Nephron (organoid): ENCODE results near the gene WASL.
"Not testable (repeated sequence)": the region's sequence is repeated elsewhere in the genome, so short reads cannot be mapped to it uniquely, and the experiment has no call there.

Experiments used
- H3K27ac Mint-ChIP-seq, 3 experiments: 2 replicates each; pipeline ENCODE4 v1.8.0; 2020; ENCODE audit warnings: mixed read lengths in 3 of 3, mild to moderate bottlenecking in 2 of 3, moderate library complexity in 1 of 3
- H3K27me3 Mint-ChIP-seq: 2 replicates; pipeline ENCODE4 v1.8.0; 2021; ENCODE audit warnings: low read depth, mild to moderate bottlenecking, moderate library complexity, mixed read lengths
- H3K36me3 Mint-ChIP-seq: 2 replicates; pipeline ENCODE4 v1.8.0; 2020; ENCODE audit warnings: low read depth, mixed read lengths
- H3K4me1 Mint-ChIP-seq: 2 replicates; pipeline ENCODE4 v1.8.0; 2020; ENCODE audit warnings: mixed read lengths
- H3K4me3 Mint-ChIP-seq, 3 experiments: 2 replicates each; pipeline ENCODE4 v1.8.0; 2020; ENCODE audit warnings: mild to moderate bottlenecking in 3 of 3, mixed read lengths in 3 of 3, moderate library complexity in 2 of 3
- H3K9me3 Mint-ChIP-seq: 2 replicates; pipeline ENCODE4 v1.8.0; 2020; ENCODE audit warnings: mixed read lengths
- CTCF ChIP-seq, 3 experiments: fragments of 200-600 bp; sonication (generic); IDR thresholded peaks; one replicate each; pipeline ENCODE4 v1.5.0; 2021; ENCODE audit warnings: antibody characterized with exemption in 3 of 3; ENCODE audit not compliant: unreplicated experiment in 3 of 3

Gene WASL

DNA sequence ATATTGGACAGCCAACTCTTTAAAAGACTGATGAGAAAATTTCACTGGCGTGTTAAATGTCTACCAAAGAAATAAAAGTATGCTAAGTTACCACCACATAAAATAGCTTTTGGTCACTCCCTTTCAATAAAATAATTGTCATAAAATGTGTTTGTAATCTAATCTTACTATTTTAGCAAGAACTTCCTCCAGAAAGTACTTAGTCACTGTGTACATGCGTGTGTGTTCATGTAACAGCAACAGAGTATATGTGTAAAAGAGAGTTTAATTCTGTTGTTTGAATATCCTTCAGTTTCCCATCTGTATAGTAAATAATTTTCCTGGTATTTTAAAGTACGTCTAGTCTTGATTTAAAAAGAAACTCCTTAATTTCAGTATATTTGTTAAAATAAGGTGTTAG, 35.0 kb upstream of the WASL start:
- Mint-ChIP-seq H3K4me3 (no peak overlapping the region), H3K27me3 (no peaks in the 10 kb centered on the region), H3K36me3 (no peaks in the 10 kb centered on the region), H3K9me3 (no peaks in the 10 kb centered on the region), H3K4me1 (peaks cover 21% of the 10 kb centered on the region), H3K27ac (peak overlapping the region; percentile 75 to 90 (median 85))
- TF ChIP-seq CTCF (IDR thresholded peaks at IDR 0.05; ENCODE audit: unreplicated experiment in 3 of 3), result no peak

DNA sequence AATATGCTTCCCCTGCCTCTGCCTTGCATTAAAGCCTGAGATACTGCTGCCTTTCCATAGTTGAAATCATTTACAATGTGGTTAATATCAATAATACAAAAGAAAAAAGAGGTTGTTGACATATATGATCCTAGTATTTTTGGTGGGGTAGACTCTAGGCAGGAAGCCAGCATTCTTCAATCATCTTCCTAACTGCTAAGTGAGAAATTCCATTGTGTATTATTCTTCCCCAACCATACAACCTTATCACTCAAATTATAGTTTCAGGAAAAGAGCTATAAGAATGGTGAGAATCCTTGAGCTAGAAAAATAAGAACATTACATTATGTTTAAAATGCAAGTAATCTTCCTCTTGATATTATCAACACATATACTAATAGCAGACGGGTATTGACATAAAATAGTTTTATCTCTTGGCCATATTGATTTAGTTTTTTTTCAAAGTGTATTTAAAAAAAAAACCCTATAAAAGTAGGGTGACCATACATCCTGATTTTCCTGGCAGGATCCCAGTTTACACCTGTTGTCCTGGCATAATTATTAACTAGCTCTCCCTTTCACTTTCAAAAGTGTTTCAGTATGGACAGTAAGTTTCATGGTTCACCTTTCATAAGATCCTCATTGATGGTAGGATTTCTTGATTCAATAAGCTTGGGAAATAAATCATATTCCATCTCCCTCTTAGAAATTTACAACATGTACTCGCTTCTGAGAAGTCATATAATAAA, 33.4 kb upstream of the WASL start:
- Mint-ChIP-seq H3K27ac (peak overlapping the region; percentile 48 to 61 (median 57)), H3K4me3 (no peak overlapping the region), H3K36me3 (no peaks in the 10 kb centered on the region), H3K4me1 (peaks cover 21% of the 10 kb centered on the region), H3K27me3 (no peaks in the 10 kb centered on the region), H3K9me3 (no peaks in the 10 kb centered on the region)
- TF ChIP-seq CTCF (IDR thresholded peaks at IDR 0.05; ENCODE audit: unreplicated experiment in 3 of 3), result no peak

DNA sequence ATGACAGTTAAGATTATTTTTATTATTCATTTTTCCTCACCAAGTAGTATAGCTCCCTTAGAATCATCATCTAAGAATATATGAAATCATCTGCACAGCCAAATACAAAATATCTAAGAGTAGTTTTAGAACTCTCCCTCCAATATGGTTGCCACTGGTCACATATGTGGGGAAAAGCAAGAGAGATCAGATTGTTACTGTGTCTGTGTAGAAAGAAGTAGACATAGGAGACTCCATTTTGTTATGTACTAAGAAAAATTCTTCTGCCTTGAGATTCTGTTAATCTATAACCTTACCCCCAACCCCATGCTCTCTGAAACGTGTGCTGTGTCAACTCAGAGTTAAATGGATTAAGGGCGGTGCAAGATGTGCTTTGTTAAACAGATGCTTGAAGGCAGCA, 31.7 kb upstream of the WASL start:
- H3K9me3 Mint-ChIP-seq, H3K27me3 Mint-ChIP-seq, H3K36me3 Mint-ChIP-seq, H3K4me3 Mint-ChIP-seq: not testable (repeated sequence)
- H3K27ac Mint-ChIP-seq, result peak overlapping the region; percentile 52 to 91 (median 89)
- H3K4me1 Mint-ChIP-seq, result peaks cover 21% of the 10 kb centered on the region

DNA sequence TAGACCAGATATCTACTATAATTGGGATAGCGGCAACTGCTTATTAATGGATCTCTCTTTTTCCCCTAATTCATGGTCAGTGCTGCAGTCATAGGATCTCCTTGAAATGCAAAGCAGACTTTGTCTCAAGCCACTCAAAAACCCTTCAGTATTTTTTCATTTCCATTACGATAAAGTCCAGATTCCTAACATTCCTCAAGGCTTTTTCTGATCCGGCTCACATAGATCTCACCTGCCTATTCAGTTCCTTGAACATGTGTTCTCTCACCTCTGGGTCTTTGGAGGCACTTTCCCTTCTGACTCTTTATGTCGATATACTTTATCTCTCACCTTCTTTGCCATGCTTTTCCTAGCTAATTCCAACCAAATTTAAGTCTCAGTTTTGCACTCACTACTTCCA, 25.7 kb upstream of the WASL start:
- H3K36me3 Mint-ChIP-seq, result no peaks in the 10 kb centered on the region
- no peaks in the 10 kb centered on the region for H3K27me3 Mint-ChIP-seq

DNA sequence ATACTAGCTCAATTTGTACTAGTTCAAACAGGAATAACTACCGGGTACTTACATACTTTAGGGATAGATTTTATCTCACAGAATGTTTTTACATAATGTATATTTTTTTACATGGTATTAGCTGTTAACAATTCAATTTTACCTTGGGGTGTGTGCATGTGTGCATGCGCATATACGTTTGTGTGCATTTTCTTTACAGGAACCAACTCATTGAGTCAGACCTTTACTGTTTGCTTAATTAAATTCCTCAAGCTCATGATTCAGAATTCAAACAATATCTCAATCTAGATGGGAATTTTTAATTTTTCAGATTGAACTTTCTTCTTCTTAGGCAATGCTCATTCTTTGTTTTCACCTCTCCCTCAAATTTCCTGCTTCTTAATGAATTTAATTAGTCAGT, 24.7 kb upstream of the WASL start:
- Mint-ChIP-seq H3K4me3 (no peak overlapping the region), H3K27me3 (no peaks in the 10 kb centered on the region), H3K9me3 (no peaks in the 10 kb centered on the region), H3K4me1 (no peaks in the 10 kb centered on the region), H3K36me3 (no peaks in the 10 kb centered on the region), H3K27ac (no peak overlapping the region)
- TF ChIP-seq CTCF (IDR thresholded peaks at IDR 0.05; ENCODE audit: unreplicated experiment in 3 of 3), result no peak

More for the DNA sequence above, 25.7 kb upstream of the WASL start:
- no peak for TF ChIP-seq CTCF (IDR thresholded peaks at IDR 0.05; ENCODE audit: unreplicated experiment in 3 of 3)
- Mint-ChIP-seq H3K27ac (no peak overlapping the region), H3K4me3 (no peak overlapping the region), H3K4me1 (no peaks in the 10 kb centered on the region), H3K9me3 (no peaks in the 10 kb centered on the region)

- Mint-ChIP-seq H3K4me1 (no peaks in the 10 kb centered on the region), H3K4me3 (no peak overlapping the region), H3K27me3 (no peaks in the 10 kb centered on the region), H3K36me3 (no peaks in the 10 kb centered on the region), H3K27ac (no peak overlapping the region), H3K9me3 (no peaks in the 10 kb centered on the region)
- TF ChIP-seq CTCF (IDR thresholded peaks at IDR 0.05; ENCODE audit: unreplicated experiment in 3 of 3), result no peak
These were observed 23.8 kb upstream of the WASL start for GRCh38 chr7:123772652-123773051.
